Measurements from ENCODE around the gene MYO7A. TPM values are rescaled to one million over a fixed set of nuclear protein-coding genes. Genes with fewer than 3 reads are reported as not detected.
A peak's percentile ranks its signal among the peaks of the same experiment; 100 is the strongest.

Gene MYO7A
- total and polyA plus RNA-seq, 2 of the 8 experiments (the other 6 are each of a cell fraction or from before 2014, with no cell fraction given), result 1.5 to 1.9 TPM

DNA sequence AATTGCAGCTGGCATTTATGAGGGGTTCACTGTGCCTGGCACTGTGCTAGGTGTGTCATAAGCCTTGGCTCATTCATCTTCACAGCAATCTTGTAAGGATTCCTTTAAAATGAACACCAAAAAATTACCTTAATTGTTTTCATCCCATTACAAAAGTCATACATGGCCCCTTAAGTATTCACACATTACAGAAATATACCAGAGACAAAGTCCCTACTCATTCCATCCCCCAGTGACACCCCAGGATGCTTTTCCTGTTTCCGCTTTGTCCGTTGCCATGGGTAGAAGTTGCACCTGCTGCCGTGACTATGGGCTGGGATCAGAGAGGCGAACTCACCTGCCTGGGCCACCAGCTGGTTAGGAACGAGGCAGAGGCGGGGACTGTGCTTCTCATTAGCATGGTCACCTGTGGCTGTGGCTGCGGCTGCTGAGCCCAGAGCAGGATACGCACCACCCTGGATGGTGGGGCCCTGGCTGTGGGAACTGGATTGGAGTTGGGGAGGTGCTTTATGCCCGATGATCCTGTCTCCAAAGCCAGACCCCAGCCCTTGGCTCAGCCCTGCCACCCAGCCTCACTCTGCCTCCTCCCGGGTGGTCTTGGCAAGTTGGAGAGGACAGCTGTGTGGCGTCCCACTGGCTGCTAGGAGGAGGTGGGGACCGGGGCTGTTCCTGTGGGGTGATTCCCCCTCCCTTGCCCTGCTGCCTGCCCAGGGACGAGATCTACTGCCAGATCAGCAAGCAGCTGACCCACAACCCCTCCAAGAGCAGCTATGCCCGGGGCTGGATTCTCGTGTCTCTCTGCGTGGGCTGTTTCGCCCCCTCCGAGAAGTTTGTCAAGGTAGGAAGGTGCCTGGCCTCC is 60.8 kb downstream of the MYO7A start:
- H3K9me3 ChIP-seq (ENCODE audit: insufficient read depth in 2 of 2, low read depth in 1 of 2, low read length in 1 of 2), result no peaks in the 10 kb centered on the region
- no peak overlapping the region for H3K23ac ChIP-seq (ENCODE audit: insufficient read length)
- H3K36me3 ChIP-seq (ENCODE audit: control insufficient read depth in 2 of 4, insufficient read depth in 4 of 4, low read length in 3 of 4), result no peaks in the 10 kb centered on the region; a peak in 1 of 8 replicates
- H3K79me2 ChIP-seq (ENCODE audit: control insufficient read depth in 1 of 2, insufficient read depth in 2 of 2, low read length in 2 of 2), result no peaks in the 10 kb centered on the region
- H3K9ac ChIP-seq (replicated peaks in 1 of 4; ENCODE audit: extremely low read depth in 1 of 4, low read depth in 3 of 4, low read length in 3 of 4), result no peak overlapping the region
- H2AK5ac ChIP-seq (ENCODE audit: low read depth, low read length), result no peak overlapping the region
- no peak overlapping the region for H4K91ac ChIP-seq (replicated peaks; ENCODE audit: insufficient read length, low read length)
- H3K27me3 ChIP-seq (replicated peaks in 1 of 4; ENCODE audit: control insufficient read depth in 3 of 4, extremely low read depth in 1 of 4, insufficient read depth in 3 of 4, low read length in 3 of 4), result no peaks in the 10 kb centered on the region
- ChIA-PET CTCF (ENCODE audit: partially characterized antibody) (interaction anchor here (0.6 to 8.0 kb wide), 36 partner anchors 9 to 769 kb away, joined by 3 to 248 read pairs (median 6); partner anchors contain the start of genes AQP11 and MYO7A), POLR2A (ENCODE audit: partially characterized antibody) (interaction anchor here (1.4 to 2.1 kb wide), 3 partner anchors 14 to 62 kb away, joined by 4 to 6 read pairs (median 4); partner anchors contain the start of gene MYO7A)
- H3K4me3 ChIP-seq (ENCODE audit: extremely low read depth in 1 of 4, insufficient read depth in 2 of 4, low read depth in 3 of 4, low read length in 4 of 4), result no peak overlapping the region
- H3K4me1 ChIP-seq (replicated peaks in 1 of 4; ENCODE audit: control insufficient read depth in 3 of 4, insufficient read depth in 4 of 4, low read length in 3 of 4), result peaks cover 0 to 7% (median 6%) of the 10 kb centered on the region in 4 experiments; a peak in 6 of 7 replicates
- H2BK5ac ChIP-seq (ENCODE audit: low read depth, low read length), result no peak overlapping the region; the same call in 1 of the 2 replicates
- H3K56ac ChIP-seq (replicated peaks; ENCODE audit: insufficient read length, low read depth, low read length), result no peak overlapping the region
- peaks cover 10% of the 10 kb centered on the region; the same call in 1 of the 2 replicates for H3K23me2 ChIP-seq (ENCODE audit: low read depth, low read length)
- WGBS, 2 experiments (ENCODE audit: extremely low coverage in 1 of 2, insufficient coverage in 1 of 2, insufficient read length in 1 of 2, insufficient replicate concordance in 2 of 2, low coverage in 1 of 2, low lambda C conversion rate in 2 of 2, missing lambda C conversion rate in 1 of 2), result 67% methylated on average over 18 of the region's 18 CpGs; no CpG with 5 or more reads in 1 of the 2 experiments
- H3K27ac ChIP-seq (ENCODE audit: low read depth, low read length), result no peak overlapping the region
- 0 out of 2 replicates have a peak overlapping the region, but pooled peaks have one; percentile 3 for H2BK20ac ChIP-seq (ENCODE audit: low read length)
- peak overlapping the region; percentile 85; the same call in 1 of the 2 replicates for H2AFZ ChIP-seq (ENCODE audit: low read length)
- no peak overlapping the region for H4K5ac ChIP-seq (ENCODE audit: insufficient read length, low read depth, low read length)
- H4K20me1 ChIP-seq (replicated peaks in 1 of 2; ENCODE audit: control insufficient read depth in 1 of 2, insufficient read depth in 2 of 2, low read length in 2 of 2), result peaks cover 0 to 7% of the 10 kb centered on the region in 2 experiments
- peak overlapping the region; percentile 28; the same call in 1 of the 2 replicates for H3K18ac ChIP-seq (ENCODE audit: extremely low read depth, low read length)
- DNase-seq (ENCODE audit: low read depth in 1 of 2, low spot score in 2 of 2) (no peak), FAIRE-seq (no peak)
- no peak overlapping the region for H3K14ac ChIP-seq (ENCODE audit: insufficient read length)
- H2BK15ac ChIP-seq (ENCODE audit: low read length), result peak overlapping the region; percentile 67; the same call in 1 of the 2 replicates
- H3K4ac ChIP-seq (replicated peaks; ENCODE audit: insufficient read length, low read depth, low read length), result peak overlapping the region; percentile 49
- peak overlapping the region; percentile 68; the same call in 1 of the 2 replicates for H2BK12ac ChIP-seq (ENCODE audit: low read depth, low read length)
- H4K8ac ChIP-seq (ENCODE audit: extremely low read depth, insufficient read depth, low read length), result peak overlapping the region; percentile 41
- H3K79me1 ChIP-seq (ENCODE audit: low read depth, low read length), result no peaks in the 10 kb centered on the region
- no peak overlapping the region for H2BK120ac ChIP-seq (replicated peaks; ENCODE audit: low read depth, low read length)
- H3K4me2 ChIP-seq (ENCODE audit: insufficient read depth in 1 of 2, low read depth in 2 of 2, low read length in 2 of 2), result 0 out of 4 replicates have a peak overlapping the region, but pooled peaks of 1 of the 2 experiments have one; percentile 2
- TF ChIP-seq JUND (IDR thresholded peaks at IDR 0.05; ENCODE audit: low read length) (no peak), BCL11A (IDR thresholded peaks at IDR 0.05; ENCODE audit: low read depth in 2 of 2, low read length in 2 of 2) (no peak), SP2 (IDR thresholded peaks at IDR 0.05; ENCODE audit: low read length) (no peak), GABPA (IDR thresholded peaks at IDR 0.05; ENCODE audit: borderline replicate concordance, insufficient read depth, low read length) (no peak), YY1 (IDR thresholded peaks at IDR 0.05; ENCODE audit: low read depth, low read length) (no peak), RFX5 (IDR thresholded peaks at IDR 0.05; ENCODE audit: borderline replicate concordance, low read depth, low read length) (no peak), FOSL1 (IDR thresholded peaks at IDR 0.05; ENCODE audit: insufficient read depth, low read depth, low read length) (no peak), HDAC6 (IDR thresholded peaks at IDR 0.05; ENCODE audit: low read depth, low read length) (no peak), TEAD4 (IDR thresholded peaks at IDR 0.05; ENCODE audit: low read depth, low read length) (no peak), E2F6 (IDR thresholded peaks at IDR 0.05) (no peak), TCF12 (IDR thresholded peaks at IDR 0.05; ENCODE audit: low read depth, low read length) (no peak)
